22Rv1 (cell line): ENCODE measurements around the gene GRM4.

Experiments used
- H3K27ac ChIP-seq: fragments of 450-650 bp; 2 replicates; pipeline ENCODE4 v1.5.1; 2017
- CTCF ChIP-seq: fragments of 450-650 bp; IDR thresholded peaks from 2 replicates; pipeline ENCODE4 v1.5.1; 2017; ENCODE audit warnings: mild to moderate bottlenecking
- ZFX ChIP-seq: fragments of 450-650 bp; IDR thresholded peaks from 2 replicates; pipeline ENCODE4 v1.6.1; 2017; ENCODE audit warnings: antibody characterized with exemption, borderline replicate concordance

Gene GRM4

GRCh38 chr6:34003962-34004361 is 141.9 kb downstream of the GRM4 start:
- H3K27ac ChIP-seq, result no peak overlapping the region
- TF ChIP-seq ZFX (no peak), CTCF (no peak)

- TF ChIP-seq CTCF (no peak), ZFX (no peak)
- no peak overlapping the region for H3K27ac ChIP-seq
Measured at GRCh38 chr6:34001706-34002621, 143.9 kb downstream of the GRM4 start.

GRCh38 chr6:34000281-34000680 is 145.6 kb downstream of the GRM4 start:
- no peak overlapping the region for H3K27ac ChIP-seq
- no peak for TF ChIP-seq ZFX
- TF ChIP-seq CTCF, result no peak

- no peak overlapping the region for H3K27ac ChIP-seq
- TF ChIP-seq CTCF, result no peak
- TF ChIP-seq ZFX, result no peak
Measured at GRCh38 chr6:33999567-33999966, 146.3 kb downstream of the GRM4 start.

GRCh38 chr6:33998660-33999059 is 147.2 kb downstream of the GRM4 start:
- H3K27ac ChIP-seq, result no peak overlapping the region
- TF ChIP-seq ZFX, result no peak
- TF ChIP-seq CTCF, result no peak

- TF ChIP-seq CTCF (no peak), ZFX (no peak)
- H3K27ac ChIP-seq, result no peak overlapping the region
Measured at GRCh38 chr6:33997265-33997664, 148.6 kb downstream of the GRM4 start.

GRCh38 chr6:33996120-33996475 is 149.8 kb downstream of the GRM4 start:
- H3K27ac ChIP-seq, result no peak overlapping the region
- TF ChIP-seq CTCF (no peak), ZFX (no peak)
